Measurements from ENCODE around the gene MCM3AP. TPM values are rescaled to one million over a fixed set of nuclear protein-coding genes. Genes with fewer than 3 reads are reported as not detected.
"Not testable (repeated sequence)": the region's sequence is repeated elsewhere in the genome, so short reads cannot be mapped to it uniquely, and the experiment has no call there.

MCM3AP gene
- polyA plus RNA-seq, 10 donors: 45.4 to 67.2 (median 58.4) TPM

GRCh38 chr21:46314441-46315020 is 29.1 kb upstream of the MCM3AP start:
- DNase-seq: no peak

- DNase-seq: no peak
Measured at GRCh38 chr21:46312949-46313348, 27.5 kb upstream of the MCM3AP start.

GRCh38 chr21:46311568-46311967 is 26.2 kb upstream of the MCM3AP start:
- DNase-seq: no peak

- DNase-seq: not testable (repeated sequence)
Measured at GRCh38 chr21:46310260-46310659, 24.8 kb upstream of the MCM3AP start.

- DNase-seq: no peak
Measured at GRCh38 chr21:46308431-46308830, 23.0 kb upstream of the MCM3AP start.

- DNase-seq: no peak
Measured at GRCh38 chr21:46307625-46308024, 22.2 kb upstream of the MCM3AP start.

- no peak for DNase-seq
Measured at GRCh38 chr21:46304955-46305354, 19.5 kb upstream of the MCM3AP start.

- DNase-seq: no peak
Measured at GRCh38 chr21:46304437-46304836, 19.0 kb upstream of the MCM3AP start.

GRCh38 chr21:46301759-46302158 is 16.3 kb upstream of the MCM3AP start:
- DNase-seq: no peak

GRCh38 chr21:46299167-46299566 is 13.8 kb upstream of the MCM3AP start:
- no peak for DNase-seq

- DNase-seq: peak; percentile 32 to 83 (median 66)
Measured at GRCh38 chr21:46297338-46298271, 12.2 kb upstream of the MCM3AP start.

- DNase-seq: peak; percentile 84 to 95 (median 93)
Measured at GRCh38 chr21:46295996-46296752, 10.8 kb upstream of the MCM3AP start.

GRCh38 chr21:46295177-46295770 is 9.9 kb upstream of the MCM3AP start:
- peak in 2 of 3 donors; percentile 49 to 54 for DNase-seq

GRCh38 chr21:46294647-46295176 is 9.3 kb upstream of the MCM3AP start:
- peak in 2 of 3 donors; percentile 10 to 24 for DNase-seq

GRCh38 chr21:46291561-46291960 is 6.2 kb upstream of the MCM3AP start:
- DNase-seq: no peak

GRCh38 chr21:46289655-46290179 is 4.3 kb upstream of the MCM3AP start:
- DNase-seq: no peak

GRCh38 chr21:46287541-46287940 is 2.1 kb upstream of the MCM3AP start:
- DNase-seq: no peak

GRCh38 chr21:46286648-46287002 is 1.2 kb upstream of the MCM3AP start:
- peak in 1 of 3 donors; percentile 70 for DNase-seq

- peak; percentile 89 to 97 (median 93) for DNase-seq
Measured at GRCh38 chr21:46285761-46286647, 593 bp upstream of the MCM3AP start, which contains the start of gene YBEY. Gene YBEY (plus strand): TSS chr21:46286342. CDS start chr21:46286914, 572 bp downstream.

GRCh38 chr21:46284733-46285132 is 678 bp downstream of the MCM3AP start:
- DNase-seq: no peak
